ENCODE data around the gene MCCD1.

DNA sequence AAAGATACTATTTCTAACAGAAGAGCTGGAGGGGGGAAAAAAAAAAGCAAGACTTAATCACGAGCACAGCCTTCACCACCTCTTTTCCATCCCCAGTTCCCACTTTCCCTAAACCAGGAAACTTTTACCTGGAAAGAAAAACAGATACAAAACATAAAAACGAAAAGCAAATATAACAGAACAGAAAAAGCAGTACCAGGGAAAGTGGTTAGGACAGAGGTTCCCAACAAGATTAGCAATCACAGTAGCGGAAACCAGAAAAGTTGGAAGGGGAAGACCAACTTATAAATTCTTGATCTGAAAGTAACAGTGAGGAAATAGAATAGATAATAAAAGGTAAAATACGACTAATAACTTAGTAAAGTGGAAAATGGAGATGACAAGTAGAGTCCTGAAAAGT is 11.9 kb downstream of the MCCD1 start:
- TF ChIP-seq, protein P1, sequence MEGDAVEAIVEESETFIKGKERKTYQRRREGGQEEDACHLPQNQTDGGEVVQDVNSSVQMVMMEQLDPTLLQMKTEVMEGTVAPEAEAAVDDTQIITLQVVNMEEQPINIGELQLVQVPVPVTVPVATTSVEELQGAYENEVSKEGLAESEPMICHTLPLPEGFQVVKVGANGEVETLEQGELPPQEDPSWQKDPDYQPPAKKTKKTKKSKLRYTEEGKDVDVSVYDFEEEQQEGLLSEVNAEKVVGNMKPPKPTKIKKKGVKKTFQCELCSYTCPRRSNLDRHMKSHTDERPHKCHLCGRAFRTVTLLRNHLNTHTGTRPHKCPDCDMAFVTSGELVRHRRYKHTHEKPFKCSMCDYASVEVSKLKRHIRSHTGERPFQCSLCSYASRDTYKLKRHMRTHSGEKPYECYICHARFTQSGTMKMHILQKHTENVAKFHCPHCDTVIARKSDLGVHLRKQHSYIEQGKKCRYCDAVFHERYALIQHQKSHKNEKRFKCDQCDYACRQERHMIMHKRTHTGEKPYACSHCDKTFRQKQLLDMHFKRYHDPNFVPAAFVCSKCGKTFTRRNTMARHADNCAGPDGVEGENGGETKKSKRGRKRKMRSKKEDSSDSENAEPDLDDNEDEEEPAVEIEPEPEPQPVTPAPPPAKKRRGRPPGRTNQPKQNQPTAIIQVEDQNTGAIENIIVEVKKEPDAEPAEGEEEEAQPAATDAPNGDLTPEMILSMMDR (conservative IDR thresholded peaks at IDR 0.05; ENCODE audit: low read length): no peak
- no peak for TF ChIP-seq EZH2phosphoT487 (IDR thresholded peaks at IDR 0.05; ENCODE audit: borderline replicate concordance)

Measured in Loucy (cell line).